DMS 273 treated with DMSO at 0.1 percent for 48 hours (cell line): Measurements from ENCODE around the gene OR5K4.
A peak's percentile ranks its signal among the peaks of the same experiment; 100 is the strongest.

Experiments
- DNase-seq: peaks from one replicate; lab custom pipeline; 2025; lab: John Stamatoyannopoulos, UW

The OR5K4 gene, protein sequence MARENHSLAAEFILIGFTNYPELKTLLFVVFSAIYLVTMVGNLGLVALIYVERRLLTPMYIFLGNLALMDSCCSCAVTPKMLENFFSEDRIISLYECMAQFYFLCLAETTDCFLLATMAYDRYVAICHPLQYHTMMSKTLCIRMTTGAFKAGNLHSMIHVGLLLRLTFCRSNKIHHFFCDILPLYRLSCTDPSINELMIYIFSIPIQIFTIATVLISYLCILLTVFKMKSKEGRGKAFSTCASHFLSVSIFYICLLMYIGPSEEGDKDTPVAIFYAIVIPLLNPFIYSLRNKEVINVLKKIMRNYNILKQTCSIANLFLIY

DNA sequence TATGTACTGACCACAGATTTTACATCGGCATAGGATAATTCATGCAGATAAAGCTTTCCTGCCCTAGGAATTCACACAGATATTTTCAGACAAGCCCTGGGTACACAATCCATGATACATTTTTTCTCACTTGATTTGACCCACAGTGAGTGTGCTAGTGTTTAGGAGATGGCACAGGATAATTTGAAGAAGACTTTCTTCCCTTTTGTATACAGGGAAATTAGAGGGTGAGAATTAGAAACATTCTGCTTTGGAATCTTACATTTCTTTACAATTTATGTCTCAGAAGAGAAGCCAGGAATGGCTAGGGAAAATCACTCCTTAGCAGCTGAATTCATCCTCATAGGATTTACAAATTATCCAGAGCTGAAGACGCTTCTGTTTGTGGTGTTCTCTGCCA, at the start of gene OR5K4:
Gene OR5K4, plus strand, starts transcription at position 301 of the 400 bp plus-strand sequence. Its CDS starts 0 bp downstream, at position 301.
- no peak for DNase-seq

DNA sequence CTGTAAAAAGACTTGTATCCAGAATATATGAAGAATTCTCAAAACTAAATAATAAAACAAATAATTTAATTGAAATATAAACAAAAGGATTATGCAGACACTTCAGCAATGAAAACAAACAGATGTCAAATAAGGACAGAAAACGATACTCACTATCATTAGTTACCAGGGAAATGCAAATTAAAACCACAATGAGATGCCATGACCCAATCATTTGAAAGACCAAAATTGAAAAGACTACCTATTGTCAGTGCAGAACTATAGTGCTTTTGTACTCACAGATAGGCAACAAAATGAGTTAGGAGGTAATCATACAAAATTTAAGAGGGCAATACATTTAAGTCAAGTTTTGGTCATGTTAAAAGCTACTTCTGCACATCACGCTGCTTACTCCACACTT, 31.6 kb upstream of the OR5K4 start:
- DNase-seq: no peak

DNA sequence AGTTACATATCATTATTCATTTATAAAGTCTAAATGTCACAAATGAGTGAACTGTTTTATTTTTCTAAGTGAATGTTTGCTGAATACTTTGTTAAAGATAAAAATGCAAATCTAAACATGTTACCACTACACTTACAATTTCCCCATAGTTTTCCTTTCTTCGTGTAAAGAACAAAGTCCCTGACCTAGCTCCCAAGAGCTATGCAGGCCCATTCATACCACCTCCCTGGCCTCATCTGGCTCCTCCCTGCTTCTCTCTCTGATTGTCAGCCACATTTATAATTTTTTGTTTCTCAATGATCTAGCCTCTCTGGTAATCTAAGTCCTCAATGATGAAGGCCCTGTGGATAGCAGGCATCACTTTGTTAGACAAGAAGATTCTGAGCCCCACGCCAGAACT, 31.0 kb upstream of the OR5K4 start:
- no peak for DNase-seq

DNA sequence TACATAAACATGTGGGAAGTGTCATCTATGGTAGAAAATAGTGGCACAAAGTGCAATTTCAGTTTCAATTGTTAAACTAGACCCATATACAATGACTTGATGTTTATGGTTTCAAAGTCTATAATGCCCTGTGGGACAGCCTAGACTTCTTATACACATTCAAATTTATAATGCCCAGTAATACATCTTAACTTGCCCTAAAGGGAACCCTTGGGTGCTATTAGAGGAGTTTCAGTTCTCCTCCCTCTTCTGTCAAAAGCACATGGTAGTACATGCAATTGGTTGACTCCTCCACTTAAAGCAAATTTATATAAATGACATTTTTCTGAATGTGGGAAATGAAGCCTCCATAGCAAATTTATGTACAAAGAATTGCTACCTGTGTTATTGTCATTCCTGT, 30.2 kb upstream of the OR5K4 start:
- no peak for DNase-seq

DNA sequence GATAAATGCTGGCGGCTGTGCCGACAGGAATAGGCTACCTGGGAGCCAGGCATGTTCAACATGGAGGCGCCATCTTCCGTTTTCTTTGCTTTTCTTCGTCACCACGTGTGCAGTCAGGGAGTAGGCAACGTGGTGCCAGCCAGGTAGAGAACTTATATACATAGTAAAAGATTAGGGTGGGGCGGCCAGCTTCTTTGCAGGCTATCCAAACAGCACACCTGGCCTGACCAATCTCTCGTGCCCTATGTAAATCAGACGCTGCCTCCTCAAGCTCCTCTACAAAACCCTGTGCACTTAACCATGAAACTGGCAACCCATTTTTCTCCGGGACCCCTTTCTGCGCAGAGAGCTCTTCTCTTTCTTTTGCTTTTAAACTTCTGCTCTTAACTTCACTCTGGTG, 28.6 kb upstream of the OR5K4 start:
- DNase-seq: no peak

DNA sequence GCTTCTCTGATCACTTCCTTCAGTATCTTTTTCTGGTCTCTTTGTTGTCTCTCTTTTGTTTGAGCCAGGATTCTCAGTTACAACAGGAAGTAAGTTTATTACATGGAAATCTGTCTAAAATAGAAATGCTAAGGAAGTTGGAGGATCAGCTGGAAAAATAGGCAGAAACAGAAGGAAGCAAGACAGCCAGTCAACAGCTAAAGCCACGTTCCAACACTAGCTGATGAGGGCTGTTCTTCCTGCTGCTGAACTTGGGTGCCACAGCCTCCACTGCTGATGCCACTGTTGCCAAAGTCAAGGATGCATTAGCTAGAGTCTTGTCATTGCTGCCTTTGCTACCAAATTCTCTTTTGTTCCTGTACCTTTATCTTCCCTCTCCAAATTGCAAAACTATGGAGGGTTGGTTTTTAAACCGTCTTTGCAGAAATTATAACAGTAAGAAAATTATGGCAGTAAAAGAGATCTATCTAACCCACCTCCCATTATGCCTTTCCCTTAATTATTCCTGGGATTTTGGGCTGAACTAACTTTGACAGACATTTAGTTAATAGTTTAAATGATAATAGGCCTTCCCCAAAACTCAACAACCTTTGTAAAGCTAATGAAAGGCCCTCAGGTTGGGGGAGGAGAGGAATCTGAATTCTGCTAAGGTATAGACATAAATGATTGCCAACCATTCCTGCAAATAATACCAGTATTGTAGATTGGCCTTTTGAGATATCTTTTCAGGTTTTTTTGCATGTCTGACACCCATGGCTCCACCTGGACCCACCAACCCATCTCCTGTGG, 27.4 kb upstream of the OR5K4 start:
- no peak for DNase-seq

DNA sequence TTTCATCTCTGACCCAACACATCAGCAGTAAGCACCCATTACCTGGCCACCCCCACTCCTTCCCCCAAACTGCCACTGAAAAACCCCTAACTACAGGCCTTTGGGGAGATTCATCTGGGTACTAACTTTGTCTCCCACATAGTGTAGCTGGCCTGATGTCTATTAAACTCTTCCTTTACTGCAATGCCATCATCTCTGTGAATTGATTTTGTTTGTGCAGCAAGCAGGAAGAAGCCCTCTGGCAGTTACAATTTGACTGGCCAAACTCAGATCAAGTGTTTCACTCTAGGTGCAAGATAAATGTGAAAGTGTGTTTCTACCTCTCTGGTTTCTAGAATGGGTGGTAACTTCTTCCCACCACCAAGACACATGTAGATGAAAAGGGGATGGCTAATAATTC, 26.7 kb upstream of the OR5K4 start:
- DNase-seq: no peak

DNA sequence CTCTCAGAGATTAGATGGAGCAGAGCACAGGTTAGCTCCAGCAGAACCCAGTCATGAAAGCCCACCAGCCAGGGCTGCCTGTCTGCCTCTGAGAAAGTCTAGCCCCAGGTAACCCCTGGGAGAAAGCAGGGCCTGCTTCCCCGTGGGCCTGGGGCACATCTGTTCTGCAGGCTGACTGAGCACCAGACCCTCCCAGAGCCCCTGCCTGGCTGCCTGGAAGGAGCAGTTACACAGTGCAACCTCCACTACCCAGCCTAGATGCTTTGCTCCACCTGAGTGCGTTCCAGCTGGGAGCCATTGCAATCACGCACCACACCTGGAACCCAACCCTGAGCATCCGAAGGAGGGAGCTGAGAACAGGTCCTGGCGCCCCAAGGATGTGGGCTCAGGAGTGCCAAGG, 24.7 kb upstream of the OR5K4 start:
- no peak for DNase-seq

DNA sequence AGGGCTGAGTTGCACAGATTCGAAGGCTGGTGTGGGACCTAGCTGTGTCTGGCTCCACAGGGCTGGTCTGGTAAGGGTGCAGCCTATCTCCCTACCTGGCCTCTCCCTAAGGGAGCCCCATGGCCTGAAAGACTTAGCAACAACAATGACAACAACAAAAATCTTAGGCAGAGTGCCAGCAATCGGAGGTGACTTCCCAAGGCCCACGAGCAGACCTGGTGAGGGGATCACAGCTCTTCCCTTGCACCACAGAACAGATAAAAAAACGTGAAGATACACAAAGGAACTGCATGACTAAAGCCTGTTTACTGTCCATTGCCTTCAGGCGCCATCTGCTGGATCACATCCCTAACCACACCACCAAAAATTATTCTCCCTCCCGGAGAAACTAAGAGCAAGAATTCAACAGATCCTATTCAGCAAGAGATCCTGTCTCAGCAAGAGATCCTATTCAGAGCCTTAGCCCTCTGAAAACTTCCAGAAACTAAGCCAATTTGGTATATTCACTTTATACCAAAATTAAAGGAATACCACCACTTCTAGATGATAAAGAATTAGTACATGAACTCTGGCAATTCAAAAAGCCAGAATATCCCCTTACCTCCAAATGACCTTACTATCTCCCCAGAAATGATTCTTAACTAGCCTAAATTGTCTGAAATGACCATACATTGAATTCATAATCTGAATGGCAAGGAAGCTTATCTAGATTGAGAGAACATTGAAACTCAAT, 24.1 kb upstream of the OR5K4 start:
- peak; percentile 20 for DNase-seq

DNA sequence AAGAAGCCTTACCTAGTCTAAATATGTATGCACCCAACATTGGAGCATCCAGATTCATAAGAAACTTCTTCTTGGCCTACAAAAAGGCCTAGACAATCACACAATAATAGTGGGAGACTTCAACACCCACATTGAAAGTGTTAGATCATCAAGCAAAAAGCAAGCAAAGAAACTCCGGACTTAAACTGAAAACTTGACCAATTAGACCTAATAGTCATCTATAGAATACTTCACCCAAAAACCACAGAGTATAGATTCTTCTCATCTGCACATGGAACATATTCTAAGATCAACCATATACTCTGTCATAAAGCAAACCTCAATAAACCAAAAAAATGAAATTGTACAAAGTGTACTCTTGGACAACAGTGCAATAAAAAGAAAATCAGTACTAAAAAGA, 22.3 kb upstream of the OR5K4 start:
- DNase-seq: no peak

DNA sequence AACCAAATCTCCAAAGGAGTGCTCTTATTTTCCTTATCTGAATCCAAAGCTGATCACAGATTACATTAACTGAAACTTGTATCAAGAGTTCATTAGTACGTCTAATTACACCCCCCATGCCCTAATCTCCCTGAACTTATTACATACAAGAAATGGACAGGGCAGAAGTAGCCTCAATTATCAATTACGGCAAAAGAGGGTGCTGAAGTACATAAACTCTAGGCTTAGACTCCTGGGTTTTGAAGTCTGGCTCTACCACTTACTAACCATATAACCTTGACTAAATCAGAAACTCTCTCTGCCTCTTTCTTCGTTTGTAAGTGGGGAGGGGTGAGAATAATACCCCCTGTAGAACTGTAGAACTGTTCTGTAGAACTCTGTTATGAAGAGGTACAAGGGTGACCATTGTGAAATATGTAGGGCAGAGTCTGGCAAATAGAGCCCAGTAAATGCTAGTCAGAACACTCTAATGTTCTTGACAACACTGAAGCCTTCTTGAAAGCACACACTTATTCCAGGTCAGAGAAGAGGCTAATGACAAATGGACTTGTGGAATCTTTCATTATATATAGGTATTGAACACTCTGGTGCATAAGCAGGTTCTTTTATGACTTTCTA, 19.6 kb upstream of the OR5K4 start:
- DNase-seq: no peak

DNA sequence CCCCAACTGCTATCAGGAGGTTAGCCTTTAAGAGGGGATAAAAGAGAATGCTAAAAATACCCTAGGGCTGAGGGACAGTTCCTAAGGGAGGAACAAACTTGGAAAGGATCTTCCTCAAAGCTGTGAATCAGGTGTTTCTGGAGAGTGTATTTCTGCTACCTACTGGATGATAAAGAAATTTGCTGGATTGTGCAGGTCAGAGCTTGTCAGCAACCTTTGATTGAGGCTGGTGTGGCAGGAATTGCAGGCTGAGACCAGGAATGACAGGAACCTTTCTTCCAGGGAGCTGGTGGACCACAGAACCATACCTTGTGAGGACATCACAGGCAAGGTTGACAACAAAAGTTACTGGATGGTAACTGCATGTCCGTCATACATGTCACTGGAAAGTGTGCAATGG, 14.6 kb upstream of the OR5K4 start:
- no peak for DNase-seq

DNA sequence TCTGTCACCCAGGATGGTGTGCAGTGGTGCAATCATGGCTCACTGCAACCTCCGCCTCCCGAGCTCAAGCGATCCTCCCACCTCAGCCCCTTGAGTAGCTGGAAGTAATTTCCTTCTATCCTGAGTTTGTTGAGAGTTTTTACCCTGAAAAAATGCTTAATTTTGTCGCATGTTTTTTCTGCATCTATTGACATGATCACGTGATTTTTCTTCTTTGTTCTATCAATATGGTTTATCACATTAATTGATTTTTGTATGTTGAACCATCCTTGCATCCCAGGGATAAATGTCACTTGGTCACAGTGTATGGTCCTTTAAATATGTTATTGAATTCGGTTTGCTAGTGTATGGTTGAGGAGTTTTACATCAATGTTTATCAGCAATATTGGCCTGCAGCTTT, 11.9 kb upstream of the OR5K4 start:
- no peak for DNase-seq

DNA sequence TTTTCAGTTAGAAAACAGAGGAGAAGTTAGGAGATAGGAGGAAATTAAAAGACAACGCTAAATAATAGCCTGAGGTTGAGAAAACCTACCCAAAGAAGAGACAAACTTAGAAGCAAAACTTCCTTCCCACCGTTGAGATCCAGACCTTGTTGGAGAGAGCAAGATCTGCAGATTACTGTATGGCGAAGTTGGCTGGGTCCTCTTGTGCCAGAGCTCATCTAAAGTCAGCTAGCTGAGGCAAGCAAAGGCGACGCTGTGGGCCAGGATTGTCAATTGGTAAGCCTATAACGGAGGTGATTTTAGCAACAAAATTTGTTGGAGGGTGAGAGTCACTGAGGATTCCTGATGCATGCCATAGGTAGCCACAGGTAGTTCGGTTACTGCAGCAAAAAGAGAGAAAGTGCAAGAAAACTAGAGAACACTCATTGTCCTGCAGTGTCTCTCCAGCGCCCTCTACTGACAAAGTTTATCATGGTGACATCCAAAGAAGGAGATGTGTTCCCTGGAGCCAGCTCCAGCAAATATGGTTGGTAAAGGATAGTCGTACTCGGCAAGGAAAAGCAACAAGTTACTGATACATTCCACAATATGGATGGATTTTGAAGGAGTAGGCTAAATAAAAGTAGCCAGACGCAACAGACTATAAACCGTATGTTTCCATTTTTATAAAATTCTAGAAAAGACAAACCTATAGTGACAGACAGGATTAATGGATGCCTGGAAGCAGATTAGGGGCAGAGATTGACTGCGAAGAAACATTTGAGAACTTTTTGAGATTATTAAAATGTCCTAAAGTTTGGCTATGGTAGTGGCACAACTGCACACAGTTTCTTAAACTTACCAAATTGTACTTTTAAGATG, 9.8 kb upstream of the OR5K4 start:
- no peak for DNase-seq

DNA sequence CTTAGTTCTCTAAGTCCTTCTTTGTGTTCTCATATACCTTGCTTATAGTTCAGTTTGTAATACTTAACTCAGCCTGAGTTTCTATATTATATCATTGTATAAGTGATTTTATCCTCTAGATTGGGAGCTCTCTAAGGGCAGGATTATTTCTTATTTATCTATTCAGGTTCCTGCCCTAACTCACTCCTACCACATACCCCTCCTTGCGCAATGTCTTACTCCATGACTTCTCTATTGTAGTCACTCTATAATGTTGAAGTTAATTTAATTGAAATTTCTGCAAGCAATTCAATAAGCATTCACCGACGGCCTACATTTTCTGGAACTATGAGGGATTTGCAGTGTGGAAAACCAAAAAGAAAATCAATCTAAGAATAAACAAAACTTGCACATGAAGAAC, 3.6 kb upstream of the OR5K4 start:
- no peak for DNase-seq

DNA sequence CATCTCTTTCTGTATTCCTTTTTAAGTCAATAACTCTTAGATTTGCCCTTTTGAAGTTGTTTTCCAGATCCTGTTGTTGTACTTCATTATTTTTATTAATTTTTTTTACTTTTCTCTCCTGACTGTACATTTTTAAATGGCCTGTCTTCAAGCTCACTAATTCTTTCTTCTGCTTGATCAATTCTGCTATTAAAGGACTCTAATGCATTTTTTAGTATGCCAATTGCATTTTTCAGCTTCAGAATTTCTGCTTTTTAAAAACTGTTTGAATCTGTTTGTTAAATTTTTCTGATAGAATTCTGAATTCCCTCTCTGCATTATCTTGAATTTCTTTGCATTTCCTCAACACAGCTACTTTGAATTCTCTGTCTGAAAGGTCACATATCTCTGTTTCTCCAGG, 5.6 kb downstream of the OR5K4 start:
- DNase-seq: no peak

DNA sequence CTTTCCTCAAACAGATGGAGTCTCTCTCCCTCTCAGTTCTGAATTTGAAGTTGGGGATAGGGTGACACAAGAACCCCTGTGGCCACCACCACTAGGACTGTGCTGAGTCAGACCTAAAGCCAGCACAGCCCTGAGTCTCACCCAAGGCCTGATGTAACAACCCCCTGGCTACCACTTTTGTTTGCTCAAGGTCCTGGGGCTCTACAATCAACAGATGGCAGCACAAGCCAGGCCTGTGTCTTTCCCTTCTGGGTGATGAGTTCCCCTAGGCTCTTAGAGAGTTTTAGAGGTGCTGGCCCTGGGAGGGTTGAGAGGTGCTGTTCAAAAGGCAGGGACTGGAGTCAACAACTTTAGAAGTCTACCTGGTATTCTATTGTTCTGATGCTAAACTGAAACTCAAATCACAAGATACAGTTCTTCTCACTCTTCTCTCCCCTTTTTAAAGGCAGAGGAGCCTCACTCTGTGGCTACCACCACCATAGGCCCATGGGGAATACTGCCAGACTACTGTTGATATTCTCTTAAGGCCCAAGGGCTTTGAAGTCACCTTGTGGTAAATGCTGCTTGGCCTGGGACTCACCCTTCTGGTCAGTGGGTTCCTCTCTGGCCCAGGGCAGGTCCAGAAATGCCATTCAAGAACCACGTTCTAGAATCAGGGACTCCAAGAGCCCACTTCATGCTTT, 6.5 kb downstream of the OR5K4 start:
- DNase-seq: no peak

DNA sequence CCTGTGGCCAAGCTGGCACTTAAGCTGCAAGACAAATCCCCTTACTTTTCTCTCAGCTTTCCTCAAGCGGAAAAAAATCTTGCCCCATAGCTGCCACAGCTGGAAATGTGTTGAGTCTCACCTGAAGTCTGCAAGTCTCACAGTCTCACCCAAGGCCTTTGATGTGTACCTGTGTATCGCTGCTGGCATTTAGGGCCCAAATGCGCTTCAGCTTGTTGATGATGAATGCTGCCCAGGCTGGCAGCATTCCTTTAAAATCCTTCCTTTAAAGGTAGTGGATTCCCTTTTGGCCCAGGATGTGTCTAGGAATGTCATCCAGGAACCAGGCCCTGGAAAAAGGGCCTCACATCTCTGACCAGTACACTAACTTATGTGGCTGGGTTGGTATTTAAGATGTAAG, 7.0 kb downstream of the OR5K4 start:
- no peak for DNase-seq

DNA sequence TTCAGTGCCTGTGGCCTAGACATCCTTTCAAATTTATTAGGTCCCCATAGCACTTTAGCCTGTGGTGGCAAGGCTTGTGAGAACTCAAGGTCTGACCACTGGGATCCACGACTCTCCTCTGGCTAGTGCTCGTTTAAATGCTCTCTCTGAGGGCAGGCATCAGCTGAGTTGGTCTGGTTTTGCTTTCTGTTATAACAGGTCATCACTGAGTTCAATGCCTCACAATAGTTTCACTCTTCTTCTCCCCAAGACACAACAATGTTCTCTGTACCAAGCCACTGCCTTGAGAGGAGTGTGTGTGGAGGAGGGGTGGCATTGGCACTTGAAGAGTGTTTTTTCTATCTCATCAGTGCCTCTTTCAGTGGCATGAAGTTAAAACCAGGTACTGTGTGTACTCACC, 7.6 kb downstream of the OR5K4 start:
- no peak for DNase-seq

DNA sequence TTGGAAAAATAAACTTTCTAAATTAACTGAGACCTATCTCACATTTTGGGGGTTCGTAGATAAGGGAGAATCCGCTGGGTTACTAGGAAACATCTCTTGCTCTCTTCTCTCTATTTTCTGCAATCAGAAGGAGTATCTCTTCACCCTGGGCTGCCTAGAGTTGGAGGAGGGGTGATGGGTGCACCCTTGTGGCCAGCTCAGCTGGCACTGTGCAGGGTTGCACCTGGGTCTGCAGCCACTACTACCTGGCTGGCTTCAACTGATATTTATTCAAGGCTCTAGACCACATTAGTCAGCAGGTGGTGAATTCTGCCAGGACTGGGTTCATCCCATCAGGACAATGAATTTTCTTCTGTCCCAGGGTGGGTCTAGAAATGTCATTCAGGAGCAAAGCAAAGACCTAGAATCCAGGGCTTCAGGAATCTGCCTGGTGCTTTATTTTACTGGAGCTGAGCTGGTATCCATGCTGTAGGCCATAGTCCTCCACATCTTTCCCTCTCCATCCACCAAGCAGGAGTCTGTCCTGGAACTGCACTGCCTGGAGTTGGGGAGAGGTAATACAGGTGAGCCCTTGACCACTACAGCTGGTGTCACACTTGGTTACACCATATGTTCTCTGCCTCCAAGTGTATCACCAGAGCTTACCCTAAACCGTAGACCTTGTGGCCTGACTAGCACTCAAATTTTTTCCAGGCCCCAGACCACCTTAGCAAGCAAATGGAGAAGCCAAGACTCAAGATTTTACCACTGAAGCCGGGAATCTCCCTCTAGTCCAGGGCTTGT, 14.0 kb downstream of the OR5K4 start:
- DNase-seq: no peak
